Measurements from ENCODE around the gene PTPRCAP. TPM values are rescaled to one million over a fixed set of nuclear protein-coding genes. Genes with fewer than 3 reads are reported as not detected.

PTPRCAP gene
- total and polyA plus RNA-seq, 9 of the 15 experiments (the other 6 are each of a cell fraction or from before 2014, with no cell fraction given) = 0.22 to 2.0 (median 1.1) TPM; not detected in 4

GRCh38 chr11:67464411-67465188 is 27.1 kb upstream of the PTPRCAP start (continued):
- TF ChIP-seq MITF (IDR thresholded peaks at IDR 0.05) = peak; percentile 44; the same call in 1 of the 2 replicates
- no peak for TF ChIP-seq ATF1 (CRISPR knock-in tag; IDR thresholded peaks at IDR 0.05)
- TF ChIP-seq ATF1 (tag; IDR thresholded peaks at IDR 0.05) = no peak
- 0 out of 2 replicates have a peak, but pooled peaks have one; percentile 33 for TF ChIP-seq ZEB2 (IDR thresholded peaks at IDR 0.05)
- TF ChIP-seq WHSC1 (IDR thresholded peaks at IDR 0.05; ENCODE audit: low read length) = no peak
- no peak for TF ChIP-seq CREB5 (CRISPR knock-in tag; IDR thresholded peaks at IDR 0.05)
- peak; percentile 74 for TF ChIP-seq USF1 (CRISPR knock-in tag; IDR thresholded peaks at IDR 0.05)
- TF ChIP-seq NFIC (IDR thresholded peaks at IDR 0.05) = no peak
- no peak for TF ChIP-seq AFF4 (CRISPR knock-in tag; IDR thresholded peaks at IDR 0.05)
- peak; percentile 20 for TF ChIP-seq HMGN3 (IDR thresholded peaks at IDR 0.05; ENCODE audit: borderline replicate concordance, extremely low read depth, insufficient read length, low read depth, low read length)
- peak; percentile 67 for TF ChIP-seq ELF1 (tag; IDR thresholded peaks at IDR 0.05)
- no peak for TF ChIP-seq ZNF444 (CRISPR knock-in tag; IDR thresholded peaks at IDR 0.05)
- peak; percentile 73 for TF ChIP-seq SUPT5H (IDR thresholded peaks at IDR 0.05)
- TF ChIP-seq ZNF780A (CRISPR knock-in tag; IDR thresholded peaks at IDR 0.05) = peak; percentile 70; the same call in 1 of the 2 replicates
- TF ChIP-seq MCM3 (IDR thresholded peaks at IDR 0.05) = no peak
- TF ChIP-seq ZNF707 (CRISPR knock-in tag; conservative IDR thresholded peaks at IDR 0.05) = no peak
- no peak for TF ChIP-seq SFPQ (IDR thresholded peaks at IDR 0.05; ENCODE audit: low read depth, low read length)
- peak; percentile 37 to 41; a peak in 2 of 4 replicates for TF ChIP-seq NRF1 (conservative IDR thresholded peaks at IDR 0.05 in 1 of 2, IDR thresholded peaks at IDR 0.05 in 1 of 2)
